NCI-H2081 (cell line): ENCODE data around the gene MEGF11.
A peak's percentile ranks its signal among the peaks of the same experiment; 100 is the strongest.

Experiments used
- DNase-seq, 2 experiments: peaks; one replicate each; lab custom pipeline; 2025; lab: John Stamatoyannopoulos, UW

Gene MEGF11

GRCh38 chr15:66030650-66031049 lies 222.9 kb downstream of the MEGF11 start:
- no peak for DNase-seq

GRCh38 chr15:66029650-66030049 lies 223.9 kb downstream of the MEGF11 start:
- DNase-seq: no peak

- DNase-seq: peak in 1 of 2 experiments; percentile 31
These were observed 226.2 kb downstream of the MEGF11 start for GRCh38 chr15:66027268-66027805.

GRCh38 chr15:66025972-66026371 lies 227.6 kb downstream of the MEGF11 start:
- DNase-seq: no peak

GRCh38 chr15:66025015-66025452 lies 228.5 kb downstream of the MEGF11 start:
- peak in 1 of 2 experiments; percentile 26 for DNase-seq

- no peak for DNase-seq
These were observed 229.4 kb downstream of the MEGF11 start for GRCh38 chr15:66024116-66024515.

- DNase-seq: peak; percentile 75 to 93
These were observed 230.1 kb downstream of the MEGF11 start for GRCh38 chr15:66023311-66023972.

GRCh38 chr15:66022163-66022525 lies 231.4 kb downstream of the MEGF11 start:
- DNase-seq: no peak

GRCh38 chr15:66021496-66022162 lies 231.9 kb downstream of the MEGF11 start:
- no peak for DNase-seq

GRCh38 chr15:66019826-66020398 lies 233.6 kb downstream of the MEGF11 start:
- no peak for DNase-seq

GRCh38 chr15:66019368-66019767 lies 234.2 kb downstream of the MEGF11 start:
- no peak for DNase-seq

- no peak for DNase-seq
These were observed 235.1 kb downstream of the MEGF11 start for GRCh38 chr15:66018488-66018797.

GRCh38 chr15:66017792-66018487 lies 235.6 kb downstream of the MEGF11 start:
- no peak for DNase-seq

- DNase-seq: no peak
These were observed 236.6 kb downstream of the MEGF11 start for GRCh38 chr15:66017000-66017399.

GRCh38 chr15:66016199-66016598 lies 237.4 kb downstream of the MEGF11 start:
- DNase-seq: no peak

GRCh38 chr15:66014635-66015182 lies 238.8 kb downstream of the MEGF11 start:
- peak in 1 of 2 experiments; percentile 44 for DNase-seq

- DNase-seq: no peak
These were observed 239.5 kb downstream of the MEGF11 start for GRCh38 chr15:66014022-66014421.

- DNase-seq: no peak
These were observed 244.5 kb downstream of the MEGF11 start for GRCh38 chr15:66008940-66009562.

- no peak for DNase-seq
These were observed 245.8 kb downstream of the MEGF11 start for GRCh38 chr15:66007663-66008262.

GRCh38 chr15:66006986-66007385 lies 246.6 kb downstream of the MEGF11 start:
- no peak for DNase-seq

GRCh38 chr15:66004618-66005262 lies 248.8 kb downstream of the MEGF11 start:
- DNase-seq: no peak
